PFSK-1 (cell line): ENCODE results near the gene SAMD4A.

Source experiments
- FOXP2 ChIP-seq: optimal IDR thresholded peaks from 2 replicates; pipeline ENCODE3; 2011; ENCODE audit warnings: borderline replicate concordance, control low read depth, inconsistent platforms; ENCODE audit not compliant: insufficient read depth; ENCODE audit errors: extremely low read length, extremely low read depth
- POLR2AphosphoS5 ChIP-seq: IDR thresholded peaks from 2 replicates; pipeline ENCODE4 v1.6.1; 2012; ENCODE audit warnings: low read depth, mild to moderate bottlenecking, control low read depth, low read length, moderate library complexity
- REST ChIP-seq, 2 experiments: IDR thresholded peaks; 2 replicates each; pipeline versions ENCODE4 v1.6.1 to v1.8.0; 2011 to 2012; ENCODE audit warnings: low read depth in 2 of 2, low read length in 2 of 2, control low read depth in 1 of 2, inconsistent platforms in 1 of 2, mild to moderate bottlenecking in 1 of 2, moderate library complexity in 1 of 2; ENCODE audit not compliant: insufficient read depth in 1 of 2
- SIN3A ChIP-seq: IDR thresholded peaks from 2 replicates; pipeline ENCODE4 v1.6.1; 2012; ENCODE audit warnings: mild to moderate bottlenecking, low read length, moderate library complexity, borderline replicate concordance; ENCODE audit not compliant: insufficient read depth
- TAF1 ChIP-seq: IDR thresholded peaks from 2 replicates; pipeline ENCODE4 v1.6.1; 2012; ENCODE audit warnings: low read length, control low read depth, borderline replicate concordance; ENCODE audit not compliant: insufficient read depth

SAMD4A gene

GRCh38 chr14:54804538-54805041, 237.7 kb downstream of the SAMD4A start:
- TF ChIP-seq POLR2AphosphoS5 (no peak), TAF1 (no peak), FOXP2 (no peak), SIN3A (no peak), REST (IDR thresholded peaks at IDR 0.05; ENCODE audit: insufficient read depth in 1 of 2, low read depth in 2 of 2, low read length in 2 of 2) (no peak)

- no peak for TF ChIP-seq POLR2AphosphoS5
- no peak for TF ChIP-seq SIN3A
- TF ChIP-seq FOXP2, result no peak
- no peak for TF ChIP-seq TAF1
Observed at GRCh38 chr14:54805070-54805444, 238.1 kb downstream of the SAMD4A start.

GRCh38 chr14:54805445-54806322, 238.8 kb downstream of the SAMD4A start:
- TF ChIP-seq SIN3A, result no peak
- TF ChIP-seq TAF1, result no peak
- TF ChIP-seq FOXP2, result no peak
- TF ChIP-seq POLR2AphosphoS5, result no peak
- no peak for TF ChIP-seq REST (IDR thresholded peaks at IDR 0.05; ENCODE audit: insufficient read depth in 1 of 2, low read depth in 2 of 2, low read length in 2 of 2)

GRCh38 chr14:54806616-54807015, 239.7 kb downstream of the SAMD4A start:
- TF ChIP-seq SIN3A, result no peak
- TF ChIP-seq POLR2AphosphoS5, result no peak
- no peak for TF ChIP-seq TAF1
- no peak for TF ChIP-seq FOXP2
- no peak for TF ChIP-seq REST (IDR thresholded peaks at IDR 0.05; ENCODE audit: insufficient read depth in 1 of 2, low read depth in 2 of 2, low read length in 2 of 2)

- TF ChIP-seq REST (IDR thresholded peaks at IDR 0.05; ENCODE audit: insufficient read depth in 1 of 2, low read depth in 2 of 2, low read length in 2 of 2), result no peak
- no peak for TF ChIP-seq POLR2AphosphoS5
- no peak for TF ChIP-seq SIN3A
- no peak for TF ChIP-seq FOXP2
- no peak for TF ChIP-seq TAF1
Observed at GRCh38 chr14:54807428-54807827, 240.5 kb downstream of the SAMD4A start.
